IgD-negative memory B cell (primary cell): ENCODE results near the gene PRKCA. TPM values are rescaled to one million over a fixed set of nuclear protein-coding genes. Genes with fewer than 3 reads are reported as not detected.
"Not testable (repeated sequence)": the region's sequence is repeated elsewhere in the genome, so short reads cannot be mapped to it uniquely, and the experiment has no call there.

Experiments used
- H3K27ac Mint-ChIP-seq, 3 donors: one replicate each; pipeline ENCODE4 v1.8.0; 2020 to 2022; ENCODE audit warnings: mild to moderate bottlenecking in 3 of 3, mixed read lengths in 3 of 3, moderate library complexity in 1 of 3
- H3K27me3 Mint-ChIP-seq: one replicate; pipeline ENCODE4 v1.8.0; 2021; ENCODE audit warnings: mixed read lengths
- H3K36me3 Mint-ChIP-seq: one replicate; pipeline ENCODE4 v1.8.0; 2020; ENCODE audit warnings: mild to moderate bottlenecking, mixed read lengths
- H3K4me1 Mint-ChIP-seq, 3 donors: one replicate each; pipeline ENCODE4 v1.8.0; 2020 to 2022; ENCODE audit warnings: mixed read lengths in 3 of 3, mild to moderate bottlenecking in 1 of 3
- H3K4me3 Mint-ChIP-seq, 4 donors: one replicate each; pipeline ENCODE4 v1.8.0; 2020 to 2022; ENCODE audit warnings: mild to moderate bottlenecking in 4 of 4, mixed read lengths in 4 of 4, moderate library complexity in 3 of 4
- H3K9me3 Mint-ChIP-seq, 3 donors: one replicate each; pipeline ENCODE4 v1.8.0; 2020 to 2021; ENCODE audit warnings: mixed read lengths in 3 of 3, mild to moderate bottlenecking in 1 of 3
- polyA plus RNA-seq: library from polyadenylated mRNA; unstranded; fragments of 300-500 nt; fragmentation: Illumina TruSeq; gene quantifications from one replicate; pipeline ENCODE4 v1.2.3, GENCODE V29; 2021

Gene PRKCA
- polyA plus RNA-seq, 1 donor from 2014 or later: 0.14 TPM

DNA sequence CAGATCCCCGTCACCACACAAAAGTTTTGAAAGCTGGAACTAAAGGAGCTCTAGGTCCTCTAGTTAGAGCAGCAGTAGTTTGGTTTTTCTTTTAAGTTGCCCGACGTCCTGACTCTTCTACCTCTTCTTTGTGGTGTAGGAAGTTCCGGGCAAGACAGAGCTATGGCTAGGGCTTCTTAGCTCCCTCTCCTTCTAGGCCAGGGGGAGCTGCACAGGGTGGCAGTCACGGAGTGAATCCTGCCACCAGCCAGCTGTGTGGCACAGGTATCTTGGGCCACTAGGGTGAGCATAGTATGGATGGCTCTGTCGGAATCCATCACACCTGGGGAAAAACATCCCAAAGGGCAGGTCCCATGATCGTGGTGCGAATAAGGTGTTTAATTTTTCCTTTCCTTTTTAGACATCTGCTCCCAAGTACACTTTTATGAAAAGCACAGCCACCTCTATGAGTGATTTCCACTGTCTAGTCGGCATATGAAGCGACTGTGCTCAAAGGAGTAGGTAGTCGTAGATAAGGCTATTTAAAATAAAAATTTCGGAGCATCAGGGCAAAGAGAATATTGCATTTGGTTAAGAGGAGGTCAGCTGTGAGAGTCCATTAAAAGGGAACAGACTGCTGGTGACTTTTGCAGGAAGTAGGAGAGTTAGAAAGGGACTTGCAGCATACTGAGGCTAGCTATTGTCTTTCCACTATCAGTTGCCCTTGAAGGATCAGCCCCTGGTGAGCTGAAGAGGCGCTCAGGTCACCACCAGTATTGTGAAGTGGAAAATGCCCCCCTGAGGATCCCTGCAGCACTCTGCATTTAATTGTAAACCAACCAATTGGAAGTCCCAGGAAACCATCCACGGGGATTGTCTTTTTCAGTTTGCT, 2.1 kb downstream of the PRKCA start:
- Mint-ChIP-seq H3K4me3 (peak overlapping the region; percentile 46 to 92 (median 76)), H3K27me3 (peaks cover 22% of the 10 kb centered on the region), H3K27ac (peak overlapping the region in 2 of 3 donors; percentile 3 to 49), H3K9me3 (no peaks in the 10 kb centered on the region), H3K36me3 (no peaks in the 10 kb centered on the region), H3K4me1 (peaks cover 0 to 11% (median 2%) of the 10 kb centered on the region in 3 donors)

DNA sequence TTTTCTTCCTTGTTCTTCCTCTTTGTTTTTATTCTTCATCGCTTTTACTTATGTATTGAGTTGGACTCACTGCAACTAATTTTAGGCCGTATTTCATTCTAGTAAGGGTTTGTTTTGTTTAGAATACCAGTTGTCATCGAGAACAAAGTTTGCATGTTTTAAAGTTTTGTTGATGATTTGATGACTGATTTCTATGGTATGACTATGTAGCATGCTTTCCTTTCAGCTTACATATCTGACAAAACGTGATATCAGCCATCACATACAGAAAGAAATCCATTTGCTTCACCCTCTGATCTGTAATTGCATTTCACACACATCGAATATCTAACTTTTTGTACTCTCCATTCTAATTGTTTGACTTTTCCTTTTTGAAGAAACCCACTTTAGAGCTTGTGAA, 4.0 kb downstream of the PRKCA start:
- Mint-ChIP-seq H3K36me3 (no peaks in the 10 kb centered on the region), H3K9me3 (no peaks in the 10 kb centered on the region), H3K27ac (no peak overlapping the region), H3K4me1 (peaks cover 0 to 10% (median 2%) of the 10 kb centered on the region in 3 donors), H3K4me3 (peak overlapping the region in 2 of 4 donors; percentile 17 to 37), H3K27me3 (peaks cover 8% of the 10 kb centered on the region)

DNA sequence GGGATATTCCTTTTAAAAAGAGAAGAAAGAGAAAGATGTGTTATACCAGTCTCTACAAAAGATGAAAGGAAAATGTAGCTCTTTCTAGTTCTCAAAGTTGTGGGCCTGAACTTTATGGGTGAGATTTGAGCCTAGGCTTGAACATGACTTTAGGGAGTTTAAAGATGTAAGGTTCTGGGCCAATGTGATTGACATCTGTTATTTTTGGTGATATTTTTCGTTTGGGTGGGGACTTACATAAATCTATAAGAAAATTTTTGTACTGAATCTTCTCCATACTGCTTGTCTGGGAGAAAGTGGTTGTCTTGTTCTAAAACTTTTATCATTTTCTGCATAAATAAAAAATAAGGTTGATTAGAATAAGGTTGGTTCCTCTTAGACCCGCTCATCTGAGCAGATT, 4.8 kb downstream of the PRKCA start:
- peaks cover 4% of the 10 kb centered on the region for H3K27me3 Mint-ChIP-seq
- H3K4me3 Mint-ChIP-seq: peak overlapping the region in 1 of 4 donors; percentile 37
- no peaks in the 10 kb centered on the region for H3K36me3 Mint-ChIP-seq
- H3K4me1 Mint-ChIP-seq: peaks cover 0 to 7% (median 2%) of the 10 kb centered on the region in 3 donors
- no peak overlapping the region for H3K27ac Mint-ChIP-seq
- no peaks in the 10 kb centered on the region for H3K9me3 Mint-ChIP-seq

DNA sequence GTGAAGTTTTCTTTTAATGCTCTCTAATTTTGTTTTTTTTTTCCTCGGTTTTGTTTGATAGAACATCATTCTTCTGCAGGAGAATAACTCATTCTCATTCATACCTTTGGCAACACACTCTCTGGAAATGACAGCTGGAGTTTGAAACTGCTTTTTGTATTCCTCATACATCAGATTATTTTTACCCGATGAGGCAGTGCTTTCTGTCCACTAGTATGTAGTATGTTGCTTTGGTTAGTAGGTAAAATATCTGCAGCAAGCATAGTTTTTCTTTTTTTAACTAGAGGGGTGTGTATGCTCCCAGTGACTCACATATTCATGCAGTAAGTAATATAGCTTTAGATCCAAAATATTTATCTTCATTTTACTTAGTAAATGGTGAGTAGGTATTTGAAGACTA, 6.4 kb downstream of the PRKCA start:
- Mint-ChIP-seq H3K36me3 (no peaks in the 10 kb centered on the region), H3K4me1 (peaks cover 0 to 4% (median 0%) of the 10 kb centered on the region in 3 donors), H3K9me3 (no peaks in the 10 kb centered on the region), H3K27me3 (peaks cover 2% of the 10 kb centered on the region), H3K4me3 (no peak overlapping the region), H3K27ac (no peak overlapping the region)

DNA sequence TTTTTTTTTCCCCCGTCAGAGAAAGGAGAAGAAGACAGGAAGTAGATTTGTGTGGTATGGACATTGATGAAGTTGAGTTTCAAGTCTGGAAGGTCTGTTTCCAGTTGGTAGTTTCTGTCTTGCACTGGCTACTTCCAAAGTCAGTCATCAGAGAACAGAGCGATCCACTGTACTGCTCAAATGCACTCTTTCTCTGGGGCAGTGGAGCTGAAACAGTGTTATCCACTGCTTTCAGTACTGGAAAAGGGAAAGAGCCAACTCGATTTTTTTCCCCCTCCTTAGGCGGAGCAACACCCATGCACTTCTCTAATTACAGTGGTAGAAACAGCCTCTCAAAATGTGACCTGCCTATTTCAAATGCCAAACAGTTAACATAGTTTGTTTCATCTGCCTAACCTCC, 7.4 kb downstream of the PRKCA start:
- H3K4me1 Mint-ChIP-seq: peaks cover 0 to 2% (median 0%) of the 10 kb centered on the region in 3 donors
- H3K27ac Mint-ChIP-seq: no peak overlapping the region
- no peaks in the 10 kb centered on the region for H3K9me3 Mint-ChIP-seq
- H3K4me3 Mint-ChIP-seq: no peak overlapping the region
- H3K36me3 Mint-ChIP-seq: no peaks in the 10 kb centered on the region
- peaks cover 2% of the 10 kb centered on the region for H3K27me3 Mint-ChIP-seq

DNA sequence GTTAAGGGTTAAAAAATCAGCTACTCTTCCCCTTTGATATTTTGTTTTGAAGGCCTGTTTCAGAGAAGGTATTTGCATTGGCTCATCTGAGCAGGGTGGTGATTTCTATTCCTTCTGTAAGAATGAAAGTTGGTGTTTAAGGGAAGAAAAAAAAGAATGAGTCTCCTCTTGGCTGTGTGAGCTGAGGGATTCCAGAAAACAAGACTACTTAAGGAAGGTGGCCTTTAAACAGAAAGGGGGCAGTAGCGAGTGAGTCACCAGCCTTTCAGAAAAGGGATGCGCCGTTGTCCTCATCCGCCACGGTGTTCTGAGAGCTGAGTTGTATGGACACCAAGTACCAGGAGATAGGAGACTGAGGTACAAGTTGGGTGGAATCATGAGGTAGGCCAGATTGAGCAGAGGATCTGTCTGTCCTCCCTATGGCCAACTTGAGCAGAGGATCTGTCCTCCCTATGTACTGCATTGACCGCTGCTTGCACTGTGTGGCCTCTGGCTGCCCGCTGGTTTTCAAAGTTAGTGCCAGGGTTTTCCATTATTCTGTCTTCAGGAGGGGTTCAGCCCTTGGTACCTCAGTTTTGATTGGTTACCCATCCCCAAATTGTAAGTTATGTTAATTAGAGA, 8.2 kb downstream of the PRKCA start:
- Mint-ChIP-seq H3K9me3 (no peaks in the 10 kb centered on the region), H3K36me3 (no peaks in the 10 kb centered on the region), H3K27me3 (peaks cover 2% of the 10 kb centered on the region), H3K4me1 (peaks cover 0 to 2% (median 0%) of the 10 kb centered on the region in 3 donors), H3K27ac (no peak overlapping the region), H3K4me3 (no peak overlapping the region)

DNA sequence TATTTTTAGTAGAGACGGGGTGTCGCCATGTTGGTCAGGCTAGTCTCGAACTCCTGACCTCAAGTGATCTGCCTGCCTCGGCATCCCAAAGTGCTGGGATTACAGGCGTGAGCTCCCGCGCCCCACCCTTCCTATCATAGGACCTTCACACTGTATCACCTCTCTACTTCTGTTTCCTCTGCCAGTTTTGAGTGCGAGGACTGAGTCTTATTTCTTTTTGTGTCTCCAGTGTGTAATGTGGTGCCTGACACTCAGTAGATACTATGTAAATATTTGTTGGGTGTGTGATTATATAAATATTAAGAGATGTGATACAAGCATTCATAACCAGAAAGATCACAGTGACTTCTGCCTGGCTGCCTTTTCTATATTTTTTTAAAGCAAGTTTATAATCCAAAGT, 10.5 kb downstream of the PRKCA start:
- Mint-ChIP-seq H3K27me3 (peaks cover 2% of the 10 kb centered on the region), H3K4me3 (no peak overlapping the region), H3K9me3 (no peaks in the 10 kb centered on the region), H3K4me1 (peaks cover 0 to 1% (median 0%) of the 10 kb centered on the region in 3 donors), H3K36me3 (no peaks in the 10 kb centered on the region), H3K27ac (no peak overlapping the region)

DNA sequence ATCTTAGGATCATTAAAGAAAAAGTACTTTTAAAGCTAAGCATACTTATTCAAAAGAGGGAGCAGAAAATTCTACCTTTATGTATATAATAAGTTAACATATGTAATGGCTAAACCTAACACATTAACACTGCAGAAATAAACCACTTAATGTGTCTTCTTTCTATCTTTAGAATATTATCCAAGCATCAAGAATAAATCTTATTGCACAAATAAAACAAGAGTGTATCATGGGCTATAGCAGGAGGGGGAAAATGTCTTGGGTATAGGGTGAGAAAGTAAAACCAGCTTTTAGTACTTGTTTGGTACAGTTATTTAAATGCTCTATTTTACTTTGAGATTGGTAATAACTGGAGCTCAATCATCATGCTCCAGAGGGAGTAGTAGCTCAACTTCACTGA, 10.9 kb downstream of the PRKCA start:
- H3K27me3 Mint-ChIP-seq: peaks cover 2% of the 10 kb centered on the region
- H3K9me3 Mint-ChIP-seq: no peaks in the 10 kb centered on the region
- H3K27ac Mint-ChIP-seq: no peak overlapping the region
- no peaks in the 10 kb centered on the region for H3K36me3 Mint-ChIP-seq
- H3K4me3 Mint-ChIP-seq: no peak overlapping the region
- H3K4me1 Mint-ChIP-seq: peaks cover 0 to 1% (median 0%) of the 10 kb centered on the region in 3 donors

DNA sequence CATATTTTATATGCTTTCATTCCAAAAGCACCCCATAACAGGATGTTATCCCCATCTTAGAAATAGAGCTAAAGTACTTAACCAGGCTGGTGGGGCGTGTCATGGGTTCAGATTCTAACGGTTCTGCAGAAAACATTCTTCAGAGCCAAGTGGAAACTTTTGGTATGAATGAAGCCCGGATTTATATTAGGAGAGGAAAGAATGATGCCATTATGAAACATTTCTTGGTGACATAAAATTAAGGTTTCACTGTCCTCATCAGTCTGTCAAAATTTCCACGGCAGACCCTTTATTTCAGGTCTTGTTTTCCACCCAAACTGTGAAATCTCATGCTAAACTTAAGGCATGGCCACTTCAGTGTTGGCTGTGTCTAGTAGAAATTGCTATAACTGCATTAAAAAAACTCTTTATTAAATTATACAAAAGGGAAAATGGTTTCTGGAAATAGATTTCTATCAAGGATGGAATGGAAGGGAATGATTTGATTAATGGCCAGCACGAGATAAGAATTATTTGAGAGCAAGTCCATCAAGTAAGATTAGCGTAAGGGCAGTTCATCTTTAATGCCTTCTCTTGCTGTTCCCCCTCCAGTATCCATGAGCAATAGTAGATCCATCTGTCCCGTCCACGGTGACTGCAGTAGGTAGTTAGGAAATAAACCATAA, 11.7 kb downstream of the PRKCA start:
- no peak overlapping the region for H3K27ac Mint-ChIP-seq
- H3K36me3 Mint-ChIP-seq: no peaks in the 10 kb centered on the region
- H3K27me3 Mint-ChIP-seq: peaks cover 2% of the 10 kb centered on the region
- H3K4me3 Mint-ChIP-seq: no peak overlapping the region
- no peaks in the 10 kb centered on the region for H3K9me3 Mint-ChIP-seq
- H3K4me1 Mint-ChIP-seq: peaks cover 0 to 1% (median 0%) of the 10 kb centered on the region in 3 donors

DNA sequence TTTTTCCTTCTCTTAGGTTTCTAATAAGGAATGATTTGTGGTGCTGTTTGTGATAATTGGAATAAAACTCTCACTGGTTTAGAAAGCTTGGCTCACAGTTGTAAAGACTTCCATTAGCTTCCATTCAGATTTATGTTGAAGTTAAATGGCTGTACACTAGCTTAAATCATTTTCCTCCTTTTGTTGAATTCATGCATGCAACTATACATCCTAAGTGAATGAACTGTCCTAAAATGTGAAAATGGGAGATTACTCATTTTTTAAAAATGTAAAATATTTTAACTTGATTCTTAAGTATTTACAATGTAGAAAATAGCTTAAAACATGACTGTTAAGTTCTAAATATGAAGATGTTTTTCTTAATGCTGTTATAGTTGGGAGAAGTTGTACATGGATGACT, 15.2 kb downstream of the PRKCA start:
- H3K4me3 Mint-ChIP-seq: no peak overlapping the region
- peaks cover 0 to 3% (median 0%) of the 10 kb centered on the region in 3 donors for H3K9me3 Mint-ChIP-seq
- H3K27ac Mint-ChIP-seq: no peak overlapping the region
- no peaks in the 10 kb centered on the region for H3K27me3 Mint-ChIP-seq
- peaks cover 0 to 1% (median 0%) of the 10 kb centered on the region in 3 donors for H3K4me1 Mint-ChIP-seq
- peaks cover 1% of the 10 kb centered on the region for H3K36me3 Mint-ChIP-seq

DNA sequence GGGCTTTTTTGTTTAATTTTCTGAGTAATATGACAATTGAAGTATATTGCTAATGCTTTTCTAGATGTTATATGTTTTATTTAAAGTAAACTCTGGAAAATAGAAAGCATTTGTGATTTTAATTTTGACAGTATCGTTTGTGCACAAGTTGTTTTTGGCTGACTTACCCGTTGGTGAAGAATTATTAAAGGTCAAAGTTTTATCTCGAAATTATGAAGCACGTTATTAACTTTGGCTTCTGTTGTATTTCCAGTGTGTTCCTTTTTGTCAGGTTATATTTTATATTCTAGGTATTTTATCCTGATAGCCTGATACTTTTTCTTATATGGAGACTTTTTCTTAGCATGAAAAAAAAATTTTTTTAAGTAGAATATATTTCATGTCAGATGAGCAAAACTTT, 16.8 kb downstream of the PRKCA start:
- peaks cover 1% of the 10 kb centered on the region for H3K36me3 Mint-ChIP-seq
- H3K4me1 Mint-ChIP-seq: peaks cover 0 to 1% (median 0%) of the 10 kb centered on the region in 3 donors

DNA sequence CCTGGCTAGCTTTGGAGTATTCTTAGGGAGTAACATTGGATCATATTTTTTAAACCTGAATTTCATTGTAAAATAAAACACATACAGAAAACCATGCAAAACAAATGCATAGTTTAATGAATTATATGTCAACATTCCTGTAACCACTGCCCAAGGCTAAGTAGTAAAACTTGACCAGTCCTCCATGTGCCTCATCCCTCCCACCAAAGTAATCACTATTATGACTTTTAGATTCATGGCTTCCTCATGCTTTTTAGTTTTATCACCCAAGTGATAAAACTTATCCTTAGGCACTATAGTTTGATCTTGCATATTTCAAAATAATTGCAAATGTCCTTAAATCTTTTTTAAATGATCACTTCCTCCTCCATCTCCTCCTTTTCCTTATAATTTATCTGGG, 20.4 kb downstream of the PRKCA start:
- H3K9me3 Mint-ChIP-seq: peaks cover 0 to 3% (median 0%) of the 10 kb centered on the region in 3 donors
- H3K4me1 Mint-ChIP-seq: no peaks in the 10 kb centered on the region
- H3K27me3 Mint-ChIP-seq: no peaks in the 10 kb centered on the region
- no peak overlapping the region for H3K27ac Mint-ChIP-seq
- H3K4me3 Mint-ChIP-seq: no peak overlapping the region
- H3K36me3 Mint-ChIP-seq: peaks cover 1% of the 10 kb centered on the region

More for the DNA sequence above, 16.8 kb downstream of the PRKCA start:
- no peak overlapping the region for H3K4me3 Mint-ChIP-seq
- H3K9me3 Mint-ChIP-seq: peaks cover 0 to 3% (median 0%) of the 10 kb centered on the region in 3 donors
- no peaks in the 10 kb centered on the region for H3K27me3 Mint-ChIP-seq
- no peak overlapping the region for H3K27ac Mint-ChIP-seq

DNA sequence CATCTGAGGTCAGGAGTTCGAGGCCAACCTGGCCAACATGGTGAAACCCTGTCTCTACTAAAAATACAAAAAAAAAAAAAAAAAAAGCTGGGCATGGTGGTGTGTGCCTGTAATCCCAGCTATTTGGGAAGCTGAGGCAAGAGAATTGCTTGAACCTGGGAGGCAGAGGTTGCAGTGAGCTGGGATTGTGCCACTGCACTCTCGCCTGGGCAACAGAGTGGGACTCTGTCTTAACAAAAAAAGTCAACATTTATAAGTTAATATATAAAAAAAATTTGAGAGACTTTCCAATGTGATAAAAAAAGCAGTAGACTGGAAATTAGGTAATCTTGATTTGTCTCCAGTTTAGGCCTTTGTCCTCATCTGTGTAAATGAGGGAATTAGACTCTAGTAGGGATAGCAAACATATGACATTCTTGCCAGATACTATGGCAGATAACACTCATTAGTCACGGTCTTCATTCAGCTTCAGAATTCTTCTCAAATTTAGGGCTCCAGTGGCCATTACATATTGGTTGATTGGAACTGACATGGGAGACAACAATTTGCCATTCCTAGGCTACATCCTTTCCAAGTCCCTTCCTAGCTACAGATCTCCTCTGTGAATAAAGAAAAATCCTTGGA, 22.1 kb downstream of the PRKCA start:
- H3K27me3 Mint-ChIP-seq, H3K4me3 Mint-ChIP-seq, H3K27ac Mint-ChIP-seq, H3K9me3 Mint-ChIP-seq, H3K36me3 Mint-ChIP-seq, H3K4me1 Mint-ChIP-seq: not testable (repeated sequence)

DNA sequence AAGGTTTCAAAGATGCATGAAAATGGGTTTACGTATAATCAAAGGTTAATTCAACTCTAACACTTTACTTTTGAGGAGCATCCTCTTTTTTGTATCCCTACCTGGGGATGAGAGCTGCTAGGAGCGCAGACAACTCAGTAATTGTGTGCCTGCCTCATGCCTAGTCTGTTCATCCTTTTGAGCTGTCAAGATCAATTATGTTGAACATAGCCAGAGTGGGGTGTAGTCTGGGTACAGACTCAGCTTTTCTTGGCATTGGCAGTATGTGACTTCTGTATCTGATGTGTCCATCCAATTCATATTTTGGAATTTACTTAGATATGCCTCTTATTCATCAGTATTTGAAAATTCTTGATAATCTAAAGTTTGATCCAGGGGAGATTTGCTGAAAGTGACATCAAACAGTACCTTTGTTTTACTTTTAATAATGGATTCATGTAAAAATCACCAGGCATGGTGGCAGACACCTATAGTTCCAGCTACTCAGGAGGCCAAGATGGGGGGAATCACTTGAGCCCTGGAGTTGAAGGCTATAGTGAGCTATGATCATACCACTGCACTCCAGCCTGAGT, 24.1 kb downstream of the PRKCA start:
- H3K4me3 Mint-ChIP-seq: no peak overlapping the region
- H3K27me3 Mint-ChIP-seq: peaks cover 1% of the 10 kb centered on the region
- no peaks in the 10 kb centered on the region for H3K36me3 Mint-ChIP-seq
- no peak overlapping the region for H3K27ac Mint-ChIP-seq
- peaks cover 0 to 3% (median 3%) of the 10 kb centered on the region in 3 donors for H3K9me3 Mint-ChIP-seq
- H3K4me1 Mint-ChIP-seq: peaks cover 0 to 3% (median 0%) of the 10 kb centered on the region in 3 donors
